GM18951 (cell line): ENCODE results near the gene QKI.

ENCODE experiments used
- POLR2A ChIP-seq: IDR thresholded peaks from 4 replicates; pipeline ENCODE4 v1.6.1; 2011; ENCODE audit warnings: mild to moderate bottlenecking; ENCODE audit not compliant: insufficient read length, insufficient read depth; ENCODE audit errors: extremely low read depth
- in situ Hi-C: fragments of 300-500 bp; cut with MboI; formaldehyde crosslinking; loops from one replicate; pipeline ENCODE4 v1.12.0; 2022; ENCODE audit warnings: low sequenced_read_pairs, mixed read lengths, inconsistent platforms; ENCODE audit not compliant: unreplicated experiment

The QKI gene

GRCh38 chr6:163566056-163566455 is 151.5 kb downstream of the QKI start:
- in situ Hi-C loops, result no loop called here
- TF ChIP-seq POLR2A, result no peak

GRCh38 chr6:163568275-163568674 is 153.8 kb downstream of the QKI start:
- in situ Hi-C loops, result no loop called here
- TF ChIP-seq POLR2A, result no peak

GRCh38 chr6:163570579-163571231 is 156.2 kb downstream of the QKI start:
- no peak for TF ChIP-seq POLR2A
- in situ Hi-C loops, result no loop called here

GRCh38 chr6:163571730-163572129 is 157.2 kb downstream of the QKI start:
- in situ Hi-C loops, result no loop called here
- TF ChIP-seq POLR2A, result no peak

- TF ChIP-seq POLR2A, result no peak
- in situ Hi-C loops, result no loop called here
Measured at GRCh38 chr6:163572612-163573011, 158.1 kb downstream of the QKI start.

GRCh38 chr6:163573503-163574179 is 159.1 kb downstream of the QKI start:
- TF ChIP-seq POLR2A, result no peak
- in situ Hi-C loops, result no loop called here

- TF ChIP-seq POLR2A, result no peak
- in situ Hi-C loops, result no loop called here
Measured at GRCh38 chr6:163576114-163576513, 161.6 kb downstream of the QKI start.

- in situ Hi-C loops, result no loop called here
- TF ChIP-seq POLR2A, result no peak
Measured at GRCh38 chr6:163577404-163577803, 162.9 kb downstream of the QKI start.

- in situ Hi-C loops, result no loop called here
- TF ChIP-seq POLR2A, result no peak
Measured at GRCh38 chr6:163579111-163579879, 164.8 kb downstream of the QKI start.

GRCh38 chr6:163579880-163580295 is 165.4 kb downstream of the QKI start:
- TF ChIP-seq POLR2A, result no peak
- in situ Hi-C loops, result no loop called here

GRCh38 chr6:163580311-163581030 is 166.0 kb downstream of the QKI start:
- no peak for TF ChIP-seq POLR2A
- in situ Hi-C loops, result no loop called here

- in situ Hi-C loops, result no loop called here
- no peak for TF ChIP-seq POLR2A
Measured at GRCh38 chr6:163583558-163583957, 169.0 kb downstream of the QKI start.

GRCh38 chr6:163585932-163586437 is 171.5 kb downstream of the QKI start:
- in situ Hi-C loops, result no loop called here
- TF ChIP-seq POLR2A, result no peak

GRCh38 chr6:163586888-163587287 is 172.4 kb downstream of the QKI start:
- no peak for TF ChIP-seq POLR2A
- in situ Hi-C loops, result no loop called here
